HepG2 (cell line): ENCODE data around the gene PIR. TPM values are rescaled to one million over a fixed set of nuclear protein-coding genes. Genes with fewer than 3 reads are reported as not detected.
A peak's percentile ranks its signal among the peaks of the same experiment; 100 is the strongest.

Experiments used
- ATAC-seq: fragments of 200-7000 bp; cut with Tn5 transposase; 3 replicates; pipeline ENCODE4 v1.9.1; 2020; ENCODE audit warnings: mild to moderate bottlenecking, moderate library complexity
- Bru-seq: library from RNA; stranded (reverse); fragments of 400-500 nt; gene quantifications from one replicate; lab custom pipeline; 2021; lab: Mats Ljungman, UMichigan
- BruChase-seq, 2 experiments: library from RNA; stranded (reverse); fragments of 400-500 nt; gene quantifications; one replicate each; lab custom pipeline; 2021; lab: Mats Ljungman, UMichigan
- BruUV-seq: library from RNA; stranded (reverse); fragments of 400-500 nt; replicated peaks from 2 replicates; lab custom pipeline; 2021; lab: Mats Ljungman, UMichigan
- CTCF ChIA-PET: fragments of 300-600 bp; formaldehyde crosslinking; extraction: SDS; loops from one replicate; lab custom pipeline; 2021; ENCODE audit warnings: low total read pairs, inconsistent platforms, low intra/inter-chr PET ratio; lab: Yijun Ruan, JAX
- POLR2A ChIA-PET: fragments of 350-600 bp; sonication (Branson Sonifier 250); formaldehyde crosslinking; loops from one replicate; lab custom pipeline; 2020; ENCODE audit warnings: antibody characterized with exemption, inconsistent platforms; lab: Yijun Ruan, JAX
- DNase-seq: peaks from one replicate; pipeline ENCODE4 v3.0.0-alpha.2; 2015; ENCODE audit warnings: low spot score
- FAIRE-seq: peaks from 3 replicates; lab custom pipeline; 2011; peaks lifted over from hg19 to GRCh38; lab: Jason Lieb, UNC
- H2AFZ ChIP-seq: one replicate; pipeline ENCODE4 v1.6.1; 2011; ENCODE audit warnings: low read length, inconsistent platforms
- H3K27ac ChIP-seq: fragments of 300-600 bp; 3 replicates; pipeline ENCODE4 v1.8.0; 2011; ENCODE audit warnings: mixed run types, mild to moderate bottlenecking, mixed read lengths, low read length, inconsistent platforms; ENCODE audit not compliant: insufficient read depth; ENCODE audit errors: extremely low read length
- H3K27me3 ChIP-seq, 2 experiments: fragments of 200-600 bp in 1 of 2; 2 replicates in 1 of 2; 3 replicates in 1 of 2; pipeline versions ENCODE4 v1.6.0 to v1.8.0; 2011; ENCODE audit warnings: low read length in 2 of 2, mild to moderate bottlenecking in 2 of 2, moderate library complexity in 2 of 2, inconsistent platforms in 1 of 2; ENCODE audit not compliant: insufficient read depth in 2 of 2, control insufficient read depth in 1 of 2
- H3K36me3 ChIP-seq, 2 experiments: fragments of 200-600 bp in 1 of 2; replicated peaks in 1 of 2; 2 replicates in 1 of 2; 3 replicates in 1 of 2; pipeline versions ENCODE4 v1.5.1 to v1.8.0; 2011; ENCODE audit warnings: low read length in 2 of 2, inconsistent platforms in 1 of 2; ENCODE audit not compliant: insufficient read depth in 2 of 2, control insufficient read depth in 1 of 2
- H3K4me1 ChIP-seq: 2 replicates; pipeline ENCODE4 v1.5.1; 2012; ENCODE audit warnings: low read length, inconsistent platforms; ENCODE audit not compliant: insufficient read depth
- H3K4me2 ChIP-seq: 2 replicates; pipeline ENCODE4 v1.6.0; 2011; ENCODE audit warnings: low read depth, low read length, inconsistent platforms
- H3K4me3 ChIP-seq, 3 experiments: fragments of 200-600 bp in 1 of 3; sonication (generic), shearing (Covaris generic) in 1 of 3; replicated peaks in 1 of 3; 2 replicates each; pipeline ENCODE4 v1.5.1; 2011 to 2016; ENCODE audit warnings: low read length in 3 of 3, inconsistent platforms in 2 of 3, low read depth in 2 of 3, mild to moderate bottlenecking in 2 of 3, control low read depth in 1 of 3, mixed read lengths in 1 of 3; ENCODE audit not compliant: insufficient read depth in 1 of 3
- H3K79me2 ChIP-seq: one replicate; pipeline ENCODE4 v1.6.1; 2011; ENCODE audit warnings: low read length, inconsistent platforms; ENCODE audit not compliant: insufficient read depth
- H3K9ac ChIP-seq: 2 replicates; pipeline ENCODE4 v1.6.0; 2011; ENCODE audit warnings: mild to moderate bottlenecking, low read depth, low read length, inconsistent platforms; ENCODE audit not compliant: insufficient read depth
- H3K9me3 ChIP-seq: 2 replicates; pipeline ENCODE4 v1.5.1; 2012; ENCODE audit warnings: mild to moderate bottlenecking, low read length
- H4K20me1 ChIP-seq: 2 replicates; pipeline ENCODE4 v1.6.0; 2011; ENCODE audit warnings: inconsistent platforms, mild to moderate bottlenecking, low read length, moderate library complexity; ENCODE audit not compliant: insufficient read depth
- DR1 ChIP-seq: sonication (generic); formaldehyde crosslinking; IDR thresholded peaks from 2 replicates; pipeline ENCODE4 v1.8.0; 2021; ENCODE audit warnings: mild to moderate bottlenecking, missing genetic modification reagents, inconsistent platforms
- IKZF4 ChIP-seq: sonication (generic); formaldehyde crosslinking; IDR thresholded peaks from 2 replicates; pipeline ENCODE4 v1.5.1; 2020; ENCODE audit warnings: borderline replicate concordance, mild to moderate bottlenecking, low read depth, missing genetic modification reagents; ENCODE audit errors: not compliant biosample characterization
- NR2F1 ChIP-seq, 2 experiments: fragments of 450-650 bp in 1 of 2; formaldehyde crosslinking in 1 of 2; IDR thresholded peaks; 2 replicates each; pipeline versions ENCODE4 v1.5.0 to v1.6.1; 2016 to 2020; ENCODE audit warnings: mild to moderate bottlenecking in 1 of 2, missing compliant biosample characterization in 1 of 2, missing genetic modification reagents in 1 of 2, moderate library complexity in 1 of 2
- ZNF232 ChIP-seq: sonication (generic); formaldehyde crosslinking; IDR thresholded peaks from 2 replicates; pipeline ENCODE4 v1.4.0; 2020; ENCODE audit warnings: missing genetic modification reagents, borderline replicate concordance
- ZNF329 ChIP-seq: sonication (generic); formaldehyde crosslinking; IDR thresholded peaks from 2 replicates; pipeline ENCODE4 v1.9.0; 2021; ENCODE audit warnings: low read depth, mild to moderate bottlenecking, missing genetic modification reagents
- WGBS: methylation state at CpG from one replicate; pipeline ENCODE4 v1.1.6; 2017; ENCODE audit warnings: low lambda C conversion rate; 5-methylcytosine and 5-hydroxymethylcytosine counted together
- in situ Hi-C: cut with HindIII; loops from 2 replicates; pipeline ENCODE4 v1.10.0; 2017; ENCODE audit warnings: low pct_unique_long_range_greater_than_20kb; ENCODE audit not compliant: extremely low pct_ligation_motif_present
- intact Hi-C: fragments of 100-400 bp; cut with micrococcal nuclease; formaldehyde crosslinking; loops from one replicate; pipeline ENCODE4 v1.10.0; 2022; ENCODE audit not compliant: unreplicated experiment
- long read RNA-seq, 2 experiments: library from RNA in 1 of 2; library from polyadenylated mRNA in 1 of 2; stranded (forward) in 1 of 2; unstranded in 1 of 2; transcript quantifications; one replicate each; pipeline ENCODE4 v2.0.0, GENCODE V29; 2019 to 2022
- polyA minus RNA-seq, 3 experiments: library from RNA; depleted of rRNA, polyadenylated mRNA; stranded (reverse); fragments of >200 nt; gene quantifications; 2 replicates each; pipeline ENCODE4 v1.2.3, GENCODE V29; 2011; ENCODE audit warnings: low replicate concordance in 1 of 3
- polyA plus RNA-seq, 8 experiments: library from polyadenylated mRNA; depleted of rRNA in 3 of 8; stranded (reverse) in 7 of 8; unstranded in 1 of 8; fragments of >200 nt; fragmentation: Illumina TruSeq in 4 of 8; extraction: Trizol in 4 of 8; gene quantifications; 2 replicates each; pipeline versions ENCODE4 v1.2.1 to v1.2.3, GENCODE V29; 2011 to 2016; ENCODE audit warnings: low read depth in 4 of 8, missing spikeins in 1 of 8, mixed read lengths in 1 of 8; ENCODE audit not compliant: insufficient read depth in 1 of 8
- total RNA-seq, 5 experiments: library from RNA; depleted of rRNA; stranded (reverse); fragments of >200 nt; fragmentation: Illumina TruSeq; extraction: Trizol; gene quantifications; 2 replicates each; pipeline ENCODE4 v1.2.3, GENCODE V29; 2016; ENCODE audit warnings: low read depth in 1 of 5
- TF ChIP-seq, protein P1 (sequence below): sonication (generic); formaldehyde crosslinking; IDR thresholded peaks from 2 replicates; pipeline ENCODE4 v1.5.0; 2020; ENCODE audit warnings: mild to moderate bottlenecking, missing genetic modification reagents, borderline replicate concordance

Gene PIR
- 38.0 and 53.3 TPM in 2 replicates for total RNA-seq (2016; rRNA removed; fragmentation: Illumina TruSeq; extraction: Trizol)
- total RNA-seq (2016; cell fraction: cytosol; rRNA removed; fragmentation: Illumina TruSeq; extraction: Trizol; ENCODE audit: low read depth), result 14.2 and 15.4 TPM in 2 replicates
- total RNA-seq (2016; cell fraction: insoluble cytoplasmic fraction; rRNA removed; fragmentation: Illumina TruSeq; extraction: Trizol), result 38.2 and 51.8 TPM in 2 replicates
- 14.3 and 19.0 TPM in 2 replicates for total RNA-seq (2016; cell fraction: membrane; rRNA removed; fragmentation: Illumina TruSeq; extraction: Trizol)
- 16.5 and 17.3 TPM in 2 replicates for total RNA-seq (2016; cell fraction: nucleus; rRNA removed; fragmentation: Illumina TruSeq; extraction: Trizol)
- 7.7 and 12.2 TPM in 2 replicates for polyA plus RNA-seq (2011; rRNA removed)
- polyA plus RNA-seq (2011; cell fraction: cytosol; rRNA removed), result 8.5 and 9.1 TPM in 2 replicates
- 2.2 and 3.0 TPM in 2 replicates for polyA plus RNA-seq (2011; cell fraction: nucleus; rRNA removed)
- polyA plus RNA-seq (2012), result 15.9 and 17.9 TPM in 2 replicates
- 12.3 and 13.7 TPM in 2 replicates for polyA plus RNA-seq (2016; cell fraction: cytosol; fragmentation: Illumina TruSeq; extraction: Trizol; ENCODE audit: low read depth)
- polyA plus RNA-seq (2016; cell fraction: insoluble cytoplasmic fraction; fragmentation: Illumina TruSeq; extraction: Trizol; ENCODE audit: low read depth), result 47.9 and 50.6 TPM in 2 replicates
- 14.0 and 14.3 TPM in 2 replicates for polyA plus RNA-seq (2016; cell fraction: membrane; fragmentation: Illumina TruSeq; extraction: Trizol; ENCODE audit: low read depth)
- polyA plus RNA-seq (2016; cell fraction: nucleus; fragmentation: Illumina TruSeq; extraction: Trizol; ENCODE audit: insufficient read depth, low read depth), result 18.1 and 26.3 TPM in 2 replicates
- polyA minus RNA-seq (2011; rRNA and poly(A)+ RNA removed; ENCODE audit: low replicate concordance), result 3.3 and 25.0 TPM in 2 replicates
- 3.9 and 4.1 TPM in 2 replicates for polyA minus RNA-seq (2011; cell fraction: cytosol; rRNA and poly(A)+ RNA removed)
- 5.3 and 6.8 TPM in 2 replicates for polyA minus RNA-seq (2011; cell fraction: nucleus; rRNA and poly(A)+ RNA removed)
- Bru-seq, nascent RNA, result percentile 54 among the genes with signal in this experiment
- percentile 36 among the genes with signal in this experiment for BruChase-seq, experiment 1, labeled RNA remaining after a 6-hour chase
- BruChase-seq, experiment 2, labeled RNA remaining after a 2-hour chase, result percentile 45 among the genes with signal in this experiment
- long read RNA-seq, experiment 1, transcript PIR-201 (10 exons, 1,282 nt), result major isoform, 24 of 37 reads
- long read RNA-seq, experiment 1, transcript PIR-202 (10 exons, 1,539 nt), result minor isoform, 9 of 37 reads
- long read RNA-seq, experiment 1, partial matches to known transcripts, result 2 of 37 reads
- long read RNA-seq, experiment 1, other reads (novel, unspliced or antisense), result 2 of 37 reads
- long read RNA-seq, experiment 2, transcript PIR-202 (10 exons, 1,539 nt), result minor isoform, 9 of 45 reads
- long read RNA-seq, experiment 2, transcript PIR-201 (10 exons, 1,282 nt), result major isoform, 23 of 45 reads
- long read RNA-seq, experiment 2, partial matches to known transcripts, result 8 of 45 reads
- long read RNA-seq, experiment 2, other reads (novel, unspliced or antisense), result 5 of 45 reads

DNA sequence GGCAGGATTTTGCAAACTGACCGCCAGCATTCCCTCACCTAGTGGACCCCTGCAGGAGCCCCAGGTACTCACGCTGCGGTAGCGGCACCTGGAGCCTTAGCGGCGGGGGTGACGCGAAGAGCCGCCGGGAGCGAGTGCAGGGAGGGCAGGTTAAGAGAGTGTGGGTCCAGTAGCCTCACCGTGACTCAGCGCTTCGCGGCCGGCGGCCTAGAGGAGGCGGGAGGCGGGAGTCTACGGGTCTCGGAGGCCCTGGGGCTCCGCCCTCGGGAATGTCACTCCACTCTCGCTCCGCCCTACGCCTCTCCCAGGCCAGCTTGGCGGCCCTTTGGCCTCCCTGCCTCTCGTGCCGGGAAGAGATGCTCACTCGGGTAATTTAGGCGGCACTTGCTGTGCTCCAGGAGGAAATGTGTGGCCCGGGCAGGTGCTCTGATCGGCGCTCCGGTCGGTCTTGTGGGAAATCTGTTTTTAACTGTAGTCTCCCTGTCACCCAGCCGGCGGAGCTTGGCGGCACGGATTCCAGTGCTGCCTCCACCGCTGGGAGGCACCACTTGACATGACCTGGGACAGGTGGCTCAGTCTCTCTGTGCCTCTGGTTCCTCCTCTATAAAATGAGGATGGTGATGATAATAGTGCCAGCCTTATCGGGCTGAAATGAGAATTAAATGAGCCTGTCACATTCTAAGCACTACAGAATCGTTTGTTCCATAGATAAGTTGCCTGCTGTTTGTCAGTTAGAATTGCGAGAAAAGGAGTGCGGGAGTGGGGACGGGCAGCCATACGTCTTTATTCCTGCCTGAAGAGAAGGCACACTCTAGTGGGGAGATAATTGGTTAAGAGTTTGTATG, at the start of gene PIR:
Gene PIR, minus strand, starts transcription at position 216 of the 845 bp plus-strand sequence. CDS start 2,076 bp downstream, outside the sequence.
- TSS peak; percentile 97 for BruUV-seq
- 7% methylated on average over 11 of the region's 47 CpGs for WGBS
- peak within 1 kb of the TSS; percentile 77 for H3K9ac ChIP-seq
- peak within 1 kb of the TSS; percentile 42 for H2AFZ ChIP-seq
- POLR2A ChIA-PET, result no interaction called here
- no peaks in the 10 kb centered on the region for H3K27me3 ChIP-seq
- peak within 1 kb of the TSS; percentile 43 to 73 (median 68); a peak in 5 of 6 replicates for H3K4me3 ChIP-seq
- no peaks in the 10 kb centered on the region for H4K20me1 ChIP-seq
- H3K9me3 ChIP-seq, result no peaks in the 10 kb centered on the region
- ATAC-seq, result peak; percentile 99
- CTCF ChIA-PET, result no interaction called here
- no peak for FAIRE-seq
- intact Hi-C loops (loop anchor here (1.0 to 10.0 kb wide), 2 partner anchors 22 to 151 kb away; no protein-coding TSS in a partner anchor), in situ Hi-C loops (no loop called here)
- no peaks in the 10 kb centered on the region for H3K79me2 ChIP-seq
- H3K4me1 ChIP-seq, result peaks cover 25% of the 10 kb centered on the region
- DNase-seq, result peak; percentile 80
- no peaks in the 10 kb centered on the region for H3K36me3 ChIP-seq
- H3K27ac ChIP-seq, result peak within 1 kb of the TSS; percentile 87
- H3K4me2 ChIP-seq, result peak within 1 kb of the TSS; percentile 78
- TF ChIP-seq, protein P1, sequence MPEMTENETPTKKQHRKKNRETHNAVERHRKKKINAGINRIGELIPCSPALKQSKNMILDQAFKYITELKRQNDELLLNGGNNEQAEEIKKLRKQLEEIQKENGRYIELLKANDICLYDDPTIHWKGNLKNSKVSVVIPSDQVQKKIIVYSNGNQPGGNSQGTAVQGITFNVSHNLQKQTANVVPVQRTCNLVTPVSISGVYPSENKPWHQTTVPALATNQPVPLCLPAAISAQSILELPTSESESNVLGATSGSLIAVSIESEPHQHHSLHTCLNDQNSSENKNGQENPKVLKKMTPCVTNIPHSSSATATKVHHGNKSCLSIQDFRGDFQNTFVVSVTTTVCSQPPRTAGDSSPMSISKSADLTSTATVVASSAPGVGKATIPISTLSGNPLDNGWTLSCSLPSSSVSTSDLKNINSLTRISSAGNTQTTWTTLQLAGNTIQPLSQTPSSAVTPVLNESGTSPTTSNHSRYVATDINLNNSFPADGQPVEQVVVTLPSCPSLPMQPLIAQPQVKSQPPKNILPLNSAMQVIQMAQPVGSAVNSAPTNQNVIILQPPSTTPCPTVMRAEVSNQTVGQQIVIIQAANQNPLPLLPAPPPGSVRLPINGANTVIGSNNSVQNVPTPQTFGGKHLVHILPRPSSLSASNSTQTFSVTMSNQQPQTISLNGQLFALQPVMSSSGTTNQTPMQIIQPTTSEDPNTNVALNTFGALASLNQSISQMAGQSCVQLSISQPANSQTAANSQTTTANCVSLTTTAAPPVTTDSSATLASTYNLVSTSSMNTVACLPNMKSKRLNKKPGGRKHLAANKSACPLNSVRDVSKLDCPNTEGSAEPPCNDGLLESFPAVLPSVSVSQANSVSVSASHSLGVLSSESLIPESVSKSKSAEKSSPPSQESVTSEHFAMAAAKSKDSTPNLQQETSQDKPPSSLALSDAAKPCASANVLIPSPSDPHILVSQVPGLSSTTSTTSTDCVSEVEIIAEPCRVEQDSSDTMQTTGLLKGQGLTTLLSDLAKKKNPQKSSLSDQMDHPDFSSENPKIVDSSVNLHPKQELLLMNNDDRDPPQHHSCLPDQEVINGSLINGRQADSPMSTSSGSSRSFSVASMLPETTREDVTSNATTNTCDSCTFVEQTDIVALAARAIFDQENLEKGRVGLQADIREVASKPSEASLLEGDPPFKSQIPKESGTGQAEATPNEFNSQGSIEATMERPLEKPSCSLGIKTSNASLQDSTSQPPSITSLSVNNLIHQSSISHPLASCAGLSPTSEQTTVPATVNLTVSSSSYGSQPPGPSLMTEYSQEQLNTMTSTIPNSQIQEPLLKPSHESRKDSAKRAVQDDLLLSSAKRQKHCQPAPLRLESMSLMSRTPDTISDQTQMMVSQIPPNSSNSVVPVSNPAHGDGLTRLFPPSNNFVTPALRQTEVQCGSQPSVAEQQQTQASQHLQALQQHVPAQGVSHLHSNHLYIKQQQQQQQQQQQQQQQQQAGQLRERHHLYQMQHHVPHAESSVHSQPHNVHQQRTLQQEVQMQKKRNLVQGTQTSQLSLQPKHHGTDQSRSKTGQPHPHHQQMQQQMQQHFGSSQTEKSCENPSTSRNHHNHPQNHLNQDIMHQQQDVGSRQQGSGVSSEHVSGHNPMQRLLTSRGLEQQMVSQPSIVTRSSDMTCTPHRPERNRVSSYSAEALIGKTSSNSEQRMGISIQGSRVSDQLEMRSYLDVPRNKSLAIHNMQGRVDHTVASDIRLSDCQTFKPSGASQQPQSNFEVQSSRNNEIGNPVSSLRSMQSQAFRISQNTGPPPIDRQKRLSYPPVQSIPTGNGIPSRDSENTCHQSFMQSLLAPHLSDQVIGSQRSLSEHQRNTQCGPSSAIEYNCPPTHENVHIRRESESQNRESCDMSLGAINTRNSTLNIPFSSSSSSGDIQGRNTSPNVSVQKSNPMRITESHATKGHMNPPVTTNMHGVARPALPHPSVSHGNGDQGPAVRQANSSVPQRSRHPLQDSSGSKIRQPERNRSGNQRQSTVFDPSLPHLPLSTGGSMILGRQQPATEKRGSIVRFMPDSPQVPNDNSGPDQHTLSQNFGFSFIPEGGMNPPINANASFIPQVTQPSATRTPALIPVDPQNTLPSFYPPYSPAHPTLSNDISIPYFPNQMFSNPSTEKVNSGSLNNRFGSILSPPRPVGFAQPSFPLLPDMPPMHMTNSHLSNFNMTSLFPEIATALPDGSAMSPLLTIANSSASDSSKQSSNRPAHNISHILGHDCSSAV, result no peak
- TF ChIP-seq ZNF329 (no peak), IKZF4 (CRISPR knock-in tag) (no peak), DR1 (CRISPR knock-in tag) (no peak), NR2F1 (CRISPR knock-in tag; IDR thresholded peaks at IDR 0.05) (no peak), ZNF232 (CRISPR knock-in tag) (no peak)
